K562 (cell line): Measurements from ENCODE around the gene ITPR3. TPM values are rescaled to one million over a fixed set of nuclear protein-coding genes. Genes with fewer than 3 reads are reported as not detected.
A peak's percentile ranks its signal among the peaks of the same experiment; 100 is the strongest.

Experiments
- CBX2 ChIP-seq: fragments of 200-600 bp; sonication (generic); IDR thresholded peaks from one replicate; pipeline ENCODE4 v1.6.1; 2012; ENCODE audit warnings: mild to moderate bottlenecking, low read length, inconsistent platforms; ENCODE audit not compliant: insufficient read depth, poor library complexity, severe bottlenecking
- CBX8 ChIP-seq: fragments of 200-600 bp; sonication (generic); IDR thresholded peaks from 2 replicates; pipeline ENCODE4 v1.6.1; 2012; ENCODE audit warnings: borderline replicate concordance, mixed run types, low read depth, mild to moderate bottlenecking, moderate library complexity, mixed read lengths, low read length, control low read depth, inconsistent platforms; ENCODE audit not compliant: poor library complexity, severe bottlenecking; ENCODE audit errors: extremely low read depth
- CCNT2 ChIP-seq: IDR thresholded peaks from 2 replicates; pipeline ENCODE4 v1.6.1; 2011; ENCODE audit warnings: borderline replicate concordance, low read depth, mild to moderate bottlenecking, moderate library complexity, mixed read lengths, low read length; ENCODE audit not compliant: insufficient read length; ENCODE audit errors: extremely low read depth
- CHD1 ChIP-seq: fragments of 200-600 bp; sonication (generic); IDR thresholded peaks from one replicate; pipeline ENCODE4 v1.6.1; 2012; ENCODE audit warnings: mild to moderate bottlenecking, moderate library complexity, low read length, inconsistent platforms
- DIDO1 ChIP-seq: fragments of 450-650 bp; IDR thresholded peaks from 2 replicates; pipeline ENCODE4 v1.6.1; 2016; ENCODE audit warnings: low read depth, missing biosample characterization, missing genetic modification characterization
- GABPA ChIP-seq: fragments of 200-800 bp; sonication (Bioruptor generic); conservative IDR thresholded peaks from 2 replicates; pipeline ENCODE4 v1.6.1; 2016; ENCODE audit warnings: low read depth, missing genetic modification characterization, missing compliant biosample characterization
- HCFC1 ChIP-seq: IDR thresholded peaks from 2 replicates; pipeline ENCODE4 v1.6.1; 2012; ENCODE audit warnings: low read depth, low read length, improper control_type of control experiment
- HMGXB4 ChIP-seq: sonication (generic); formaldehyde crosslinking; IDR thresholded peaks from 2 replicates; pipeline ENCODE4 v1.8.1; 2023; ENCODE audit warnings: mild to moderate bottlenecking, missing genetic modification reagents
- HNRNPH1 ChIP-seq: fragments of 200-400 bp; formaldehyde crosslinking; optimal IDR thresholded peaks from 2 replicates; pipeline ENCODE3; 2017; ENCODE audit warnings: low read depth, mild to moderate bottlenecking, low read length, moderate library complexity
- MNT ChIP-seq, 2 experiments: fragments of 450-650 bp; conservative IDR thresholded peaks; 2 replicates each; pipeline ENCODE4 v1.6.1; 2017; ENCODE audit warnings: mild to moderate bottlenecking in 2 of 2, moderate library complexity in 2 of 2
- RNF2 ChIP-seq: sonication (generic); IDR thresholded peaks from 2 replicates; pipeline ENCODE4 v1.6.1; 2016
- RUNX1 ChIP-seq: sonication (generic); IDR thresholded peaks from 2 replicates; pipeline ENCODE4 v1.6.1; 2016; ENCODE audit warnings: antibody characterized with exemption, low read depth
- SAP30 ChIP-seq: fragments of 200-600 bp; sonication (generic); IDR thresholded peaks from 2 replicates; pipeline ENCODE4 v1.6.1; 2012; ENCODE audit warnings: borderline replicate concordance, low read depth, mild to moderate bottlenecking, moderate library complexity, low read length, control low read depth, inconsistent platforms; ENCODE audit not compliant: insufficient read depth, poor library complexity, severe bottlenecking
- SETDB1 ChIP-seq: IDR thresholded peaks from one replicate; pipeline ENCODE4 v1.6.1; 2012; ENCODE audit warnings: low read length, control low read depth, inconsistent platforms
- SIRT6 ChIP-seq: IDR thresholded peaks from one replicate; pipeline ENCODE4 v1.6.1; 2012; ENCODE audit warnings: low read depth, mild to moderate bottlenecking, control low read depth, inconsistent platforms, low read length, moderate library complexity
- TCF7 ChIP-seq: sonication (generic); IDR thresholded peaks from 2 replicates; pipeline ENCODE4 v1.6.1; 2016; ENCODE audit warnings: antibody characterized with exemption, borderline replicate concordance
- ZFP91 ChIP-seq: sonication (generic); formaldehyde crosslinking; IDR thresholded peaks from 2 replicates; pipeline ENCODE4 v1.8.0; 2022; ENCODE audit warnings: mild to moderate bottlenecking, missing genetic modification reagents
- ZNF444 ChIP-seq: fragments of 250-450 bp; sonication (Bioruptor Pico); IDR thresholded peaks from 2 replicates; pipeline ENCODE4 v1.4.0; 2020; ENCODE audit warnings: mild to moderate bottlenecking, moderate library complexity
- ZNF75A ChIP-seq: fragments of 450-650 bp; formaldehyde crosslinking; IDR thresholded peaks from 2 replicates; pipeline ENCODE4 v1.4.0; 2020; ENCODE audit warnings: mild to moderate bottlenecking
- ZNF778 ChIP-seq: fragments of 450-650 bp; formaldehyde crosslinking; IDR thresholded peaks from 2 replicates; pipeline ENCODE4 v1.4.0; 2020; ENCODE audit warnings: mild to moderate bottlenecking, moderate library complexity
- polyA plus RNA-seq, 8 experiments: library from polyadenylated mRNA; depleted of rRNA in 4 of 8; stranded (reverse) in 5 of 8; unstranded in 3 of 8; fragments of >200 nt; fragmentation: Nextera tagmentation in 2 of 8; fragmentation: Illumina TruSeq in 1 of 8; extraction: Ambion mirVana in 2 of 8; extraction: Trizol in 1 of 8; gene quantifications; 2 replicates each; pipeline versions ENCODE4 v1.2.1 to v1.2.3, GENCODE V29; 2011 to 2014; ENCODE audit warnings: inconsistent platforms in 1 of 8, missing spikeins in 1 of 8
- total RNA-seq, 7 experiments: library from RNA; depleted of rRNA in 6 of 7; stranded (reverse); fragments of >200 nt in 6 of 7; fragmentation: Illumina TruSeq in 2 of 7; extraction: Trizol in 2 of 7; gene quantifications; 2 replicates each; pipeline versions ENCODE4 v1.2.1 to v1.2.3, GENCODE V29; 2011 to 2021; ENCODE audit warnings: low replicate concordance in 1 of 7

ITPR3 gene
- total and polyA plus RNA-seq, 9 of the 15 experiments (the other 6 are each of a cell fraction or from before 2014, with no cell fraction given) = 0.39 to 35.7 (median 13.2) TPM

DNA sequence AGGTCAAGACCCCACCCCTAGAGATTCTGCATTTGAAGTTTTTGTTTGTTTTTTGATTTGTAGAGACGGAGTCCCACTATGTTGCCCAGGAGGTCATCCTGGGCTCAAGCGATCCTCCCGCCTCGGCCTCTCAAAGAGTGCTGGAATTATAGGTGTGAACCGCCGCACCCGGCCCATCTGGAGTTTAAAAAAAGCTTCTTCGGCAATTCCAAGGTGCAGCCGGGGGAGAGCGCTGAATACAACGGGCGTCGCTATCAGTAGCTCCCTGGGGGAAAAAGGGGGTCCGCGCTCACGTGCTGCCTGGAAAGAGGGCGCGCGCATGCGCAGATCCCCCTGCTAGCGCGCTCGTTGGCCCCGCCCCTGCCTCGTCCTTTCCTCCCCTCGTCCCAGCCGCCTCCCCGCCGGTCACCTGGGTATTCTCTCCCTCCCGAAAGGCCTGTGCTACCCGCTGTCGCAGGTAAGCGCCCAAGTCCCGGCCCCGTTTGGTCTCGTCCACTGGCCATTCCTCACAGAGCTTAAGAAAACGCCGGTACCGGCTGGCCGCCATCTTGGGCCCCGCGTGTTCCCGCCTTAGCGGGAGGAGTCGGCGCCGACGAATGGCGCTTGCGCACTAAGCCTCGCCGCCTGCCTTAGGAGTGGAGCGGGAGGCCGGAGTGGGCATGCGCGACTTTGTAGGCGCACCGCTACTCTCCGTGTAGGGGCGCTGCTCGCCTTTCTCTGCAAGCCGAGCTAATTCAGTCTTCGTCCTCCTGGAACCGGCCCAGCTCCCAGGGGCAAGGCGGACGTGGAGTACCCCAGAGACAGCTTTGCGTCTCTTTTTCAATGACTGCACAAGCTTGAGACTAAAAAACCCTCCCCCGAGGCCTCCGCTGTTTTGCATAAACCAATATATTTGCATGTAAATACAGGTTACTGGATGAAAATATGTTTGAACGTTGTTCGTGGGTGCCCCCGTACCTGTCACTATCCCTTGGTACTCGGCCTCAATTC is 90.3 kb downstream of the ITPR3 start, which contains the start of gene UQCC2 (continued):
- no peak for TF ChIP-seq ZFP91 (CRISPR knock-in tag)
- no peak for TF ChIP-seq HNRNPH1
- TF ChIP-seq GABPA (tag) = no peak
- TF ChIP-seq TCF7 = 0 out of 2 replicates have a peak, but pooled peaks have one; percentile 67
- TF ChIP-seq HCFC1 = no peak; the same call in 1 of the 2 replicates
- TF ChIP-seq ZNF75A (CRISPR knock-in tag) = no peak
- no peak for TF ChIP-seq CBX2
- peak; percentile 94 for TF ChIP-seq SAP30
- no peak for TF ChIP-seq ZNF778 (CRISPR knock-in tag)
- TF ChIP-seq CHD1 = no peak
- TF ChIP-seq ZNF444 (CRISPR knock-in tag) = no peak
- TF ChIP-seq MNT (conservative IDR thresholded peaks at IDR 0.05) = peak; percentile 95 to 96
- TF ChIP-seq SETDB1 = no peak
- no peak for TF ChIP-seq SIRT6
- no peak for TF ChIP-seq CBX8
- peak; percentile 71; the same call in 1 of the 2 replicates for TF ChIP-seq HMGXB4
- no peak for TF ChIP-seq RUNX1
- peak; percentile 44; the same call in 1 of the 2 replicates for TF ChIP-seq RNF2
- peak; percentile 51; the same call in 1 of the 2 replicates for TF ChIP-seq DIDO1 (tag)
- peak; percentile 25 for TF ChIP-seq CCNT2
